Left renal pelvis (tissue), 4 donors: ENCODE data around the gene RXRB. TPM values are rescaled to one million over a fixed set of nuclear protein-coding genes. Genes with fewer than 3 reads are reported as not detected.
"Not testable (repeated sequence)": the region's sequence is repeated elsewhere in the genome, so short reads cannot be mapped to it uniquely, and the experiment has no call there.

Source experiments
- DNase-seq, 4 donors: peaks; one replicate each; pipeline ENCODE4 v3.0.0-alpha.2; 2013; ENCODE audit warnings: low read depth in 4 of 4, low spot score in 3 of 4
- polyA plus RNA-seq, 4 donors: library from polyadenylated mRNA; unstranded; fragments of 120-200 nt; gene quantifications; one replicate each; pipeline ENCODE4 v1.2.1, GENCODE V29; 2013; ENCODE audit not compliant: insufficient read length in 4 of 4

RXRB gene
- polyA plus RNA-seq, 4 donors: 47.0 to 66.5 (median 55.5) TPM

- no peak for DNase-seq
Observed at GRCh38 chr6:33164665-33165373, 35.6 kb downstream of the RXRB start.

- DNase-seq: no peak
Observed at GRCh38 chr6:33164176-33164575, 36.3 kb downstream of the RXRB start.

GRCh38 chr6:33163540-33163939, 36.9 kb downstream of the RXRB start:
- no peak for DNase-seq

DNA sequence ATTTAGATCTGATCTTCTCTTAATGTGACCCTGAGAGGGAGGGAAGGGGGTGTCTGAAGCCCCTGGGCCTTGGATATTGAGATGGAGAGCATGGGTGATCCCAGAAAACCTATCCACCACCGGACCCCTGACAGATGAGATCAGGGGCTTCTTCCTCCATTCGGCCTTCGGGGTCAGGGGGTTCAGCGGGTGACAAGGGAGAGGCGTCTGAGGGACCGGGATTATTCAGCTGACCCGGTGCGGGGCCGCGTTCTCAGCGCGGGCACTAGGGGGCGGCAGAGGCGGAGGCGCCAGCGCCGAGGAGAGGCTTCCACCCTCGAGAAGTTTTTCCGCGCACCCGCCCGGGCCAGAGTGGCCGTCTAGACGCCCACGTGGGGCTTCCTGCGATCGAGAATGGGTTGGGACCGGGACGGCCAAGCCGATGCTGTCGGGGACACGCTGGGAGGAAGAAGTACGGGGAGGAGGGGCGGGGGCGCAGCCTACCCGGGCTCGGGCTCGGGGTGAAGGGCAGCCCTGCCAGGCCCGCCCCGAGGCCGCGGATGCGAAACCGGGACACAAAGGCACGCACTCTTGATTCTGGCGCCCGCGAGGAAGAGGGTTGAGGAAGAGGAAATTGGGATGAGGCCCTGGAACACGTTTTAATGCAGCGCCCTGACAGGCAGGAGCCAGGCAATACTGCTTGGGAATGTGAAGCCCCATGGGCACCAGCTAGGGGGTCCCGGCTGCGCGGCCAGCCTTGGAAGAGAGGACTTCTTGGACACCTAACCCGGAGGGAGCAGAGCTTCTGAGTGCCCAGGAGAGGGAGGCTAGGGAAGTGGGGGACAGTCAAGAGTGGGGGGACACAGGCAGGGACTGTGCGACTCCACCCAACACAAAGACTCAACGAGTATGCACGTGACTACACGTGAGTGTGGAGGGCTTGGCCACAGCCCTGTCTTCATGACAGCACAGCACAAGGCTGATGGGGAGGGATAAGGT, 38.8 kb downstream of the RXRB start:
- peak in 2 of 4 donors; percentile 16 to 44 for DNase-seq

DNA sequence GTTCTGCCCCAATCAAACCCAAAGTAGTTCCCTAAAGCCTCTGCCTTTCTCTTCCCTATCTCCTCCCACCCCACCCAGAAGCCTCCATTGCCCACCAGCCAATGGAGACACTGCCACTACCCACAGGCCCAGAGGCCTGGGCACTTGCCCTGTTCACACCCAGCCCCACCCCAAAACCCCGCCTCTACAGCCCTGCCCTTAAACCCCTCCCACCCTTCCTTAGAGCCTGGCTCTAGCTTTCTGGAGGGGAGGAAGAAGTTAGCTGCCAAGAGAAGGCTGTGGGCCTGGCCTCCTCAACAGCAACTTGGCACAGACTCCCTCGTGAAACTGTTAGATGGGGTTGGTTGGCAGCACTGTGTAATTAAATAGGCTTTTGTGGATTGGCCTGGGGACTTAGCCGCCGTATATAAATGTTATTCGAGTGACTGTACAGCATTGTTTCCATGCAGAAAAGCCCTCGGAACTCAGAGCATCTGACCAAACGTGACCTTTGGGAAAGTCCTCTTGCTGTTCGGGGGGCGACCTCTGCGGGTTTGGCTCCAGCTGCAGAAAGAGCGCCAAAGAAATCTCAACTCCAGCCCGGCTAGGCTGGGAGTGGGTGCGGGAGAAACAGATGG, 39.6 kb downstream of the RXRB start:
- no peak for DNase-seq

- DNase-seq: no peak
Observed at GRCh38 chr6:33160096-33160495, 40.4 kb downstream of the RXRB start.

DNA sequence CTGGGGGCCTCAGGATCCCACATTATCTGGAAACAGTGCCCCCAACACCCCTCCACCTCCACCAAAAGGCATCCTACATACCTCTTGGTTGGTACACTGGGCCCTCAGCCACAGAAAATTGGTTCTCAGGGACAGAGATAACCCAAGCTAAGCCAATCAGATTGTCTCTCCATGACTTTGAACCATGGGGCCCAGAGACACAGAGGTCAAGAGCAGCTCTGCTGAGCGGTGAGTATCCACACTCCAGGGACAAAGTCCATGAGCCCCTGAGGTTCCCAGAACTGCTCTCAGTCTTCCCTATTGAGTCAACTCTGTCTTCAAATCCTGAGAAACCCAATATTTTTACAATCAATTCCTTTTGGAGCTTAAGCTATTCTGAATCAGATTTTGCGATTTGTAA, 43.5 kb downstream of the RXRB start:
- DNase-seq: no peak

GRCh38 chr6:33156561-33156960, 43.9 kb downstream of the RXRB start:
- no peak for DNase-seq

- no peak for DNase-seq
Observed at GRCh38 chr6:33154349-33154748, 46.1 kb downstream of the RXRB start.

- no peak for DNase-seq
Observed at GRCh38 chr6:33151050-33151449, 49.4 kb downstream of the RXRB start.

GRCh38 chr6:33150560-33150959, 49.9 kb downstream of the RXRB start:
- not testable (repeated sequence) for DNase-seq

DNA sequence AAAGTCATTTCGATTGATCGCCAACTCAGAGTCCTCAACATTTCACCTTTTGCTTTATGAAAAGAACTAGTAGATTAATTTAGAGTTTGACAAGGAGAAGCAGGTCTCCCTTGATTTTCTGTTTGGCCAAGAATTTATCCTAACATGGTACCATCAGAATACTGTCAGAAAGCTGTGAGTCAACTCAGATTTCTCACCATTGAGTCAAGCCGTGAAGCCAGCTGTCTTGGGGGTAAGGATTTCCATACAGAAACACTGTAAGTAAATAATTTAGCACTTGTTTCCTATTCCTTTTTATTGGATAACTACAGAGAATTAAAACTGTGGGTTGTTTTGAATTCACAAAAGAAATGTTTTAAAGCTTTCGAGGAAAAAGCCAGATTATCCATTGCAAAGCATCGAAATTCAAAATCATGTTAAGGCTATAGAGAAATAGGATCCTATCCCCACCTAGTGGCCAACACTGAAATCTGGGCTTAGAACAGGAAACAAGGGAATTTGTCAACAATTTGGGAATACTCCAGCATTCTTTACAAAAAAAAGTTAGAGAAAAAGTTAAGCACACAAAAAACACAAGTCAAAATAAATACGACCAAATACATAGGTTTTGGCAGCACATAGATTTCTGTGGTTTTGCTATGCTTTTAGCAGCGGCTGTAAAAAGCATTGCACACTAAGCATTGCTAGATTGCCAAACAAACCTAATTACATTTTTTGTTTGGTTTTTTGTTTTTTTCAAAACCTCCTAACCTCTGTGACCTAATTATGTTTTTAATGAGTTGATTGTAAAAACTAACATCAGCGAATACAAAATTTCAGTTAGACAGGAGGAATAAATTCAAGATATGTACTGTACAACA, 52.4 kb downstream of the RXRB start:
- peak in 2 of 4 donors; percentile 28 to 32 for DNase-seq

DNA sequence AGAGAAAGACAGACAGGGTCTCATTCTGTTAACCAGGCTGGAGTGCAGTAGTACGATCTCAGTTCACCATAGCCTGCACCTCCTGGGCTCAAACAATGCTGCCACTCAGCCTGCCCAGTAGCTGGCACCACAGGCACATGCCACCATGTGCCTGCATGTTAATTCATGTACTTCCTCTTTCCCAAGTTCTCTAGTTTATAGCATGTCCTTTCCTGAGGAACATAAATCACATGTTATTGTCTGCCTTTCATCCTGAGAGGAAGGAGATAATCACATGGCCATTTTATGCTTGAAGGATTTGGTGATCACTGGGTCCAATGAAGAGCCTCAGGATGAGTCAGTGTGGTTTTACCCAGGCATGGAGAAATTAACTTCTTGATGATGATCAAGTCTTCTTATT, 56.1 kb downstream of the RXRB start:
- no peak for DNase-seq

Other genes starting within 250 kb of the RXRB start
- gene HLA-DMA, start 247.6 kb downstream of the RXRB start, polyA plus RNA-seq: 10 to 100 TPM in 3 of 4 donors, 1 to 10 TPM in 1; 6.2 to 18.5 (median 15.6) TPM
- gene BRD2, start 232.1 kb downstream of the RXRB start, polyA plus RNA-seq: 100 to 1,000 TPM; 274 to 342 (median 333) TPM
- gene HLA-DOA, start 191.1 kb downstream of the RXRB start, polyA plus RNA-seq: 1 to 10 TPM; 4.5 to 5.7 (median 5.0) TPM
- gene HLA-DPA1, start 127.0 kb downstream of the RXRB start, polyA plus RNA-seq: 10 to 100 TPM; 17.1 to 20.5 (median 18.3) TPM
- gene HLA-DPB1, start 124.7 kb downstream of the RXRB start, polyA plus RNA-seq: 10 to 100 TPM; 16.7 to 20.4 (median 17.2) TPM
- gene COL11A2, start 8.2 kb downstream of the RXRB start, polyA plus RNA-seq: 1 to 10 TPM; 3.0 to 6.9 (median 4.1) TPM
- gene SLC39A7, start 202 bp upstream of the RXRB start, polyA plus RNA-seq: 100 to 1,000 TPM in 3 of 4 donors, 10 to 100 TPM in 1; 91.9 to 139 (median 116) TPM
- gene HSD17B8, start 4.0 kb upstream of the RXRB start, polyA plus RNA-seq: 10 to 100 TPM; 10.7 to 29.1 (median 22.2) TPM
- 10 to 100 TPM; 52.8 to 70.6 (median 56.2) TPM for gene RING1, start 7.8 kb upstream of the RXRB start, polyA plus RNA-seq
- 10 to 100 TPM; 53.1 to 96.0 (median 75.1) TPM for gene VPS52, start 71.2 kb upstream of the RXRB start, polyA plus RNA-seq
- 1,000 to 10,000 TPM; 2,948 to 3,391 (median 3,096) TPM for gene RPS18, start 71.4 kb upstream of the RXRB start, polyA plus RNA-seq
- gene B3GALT4, start 76.5 kb upstream of the RXRB start, polyA plus RNA-seq: 1 to 10 TPM; 2.5 to 5.0 (median 3.8) TPM
- 10 to 100 TPM; 54.9 to 82.1 (median 59.9) TPM for gene WDR46, start 88.6 kb upstream of the RXRB start, polyA plus RNA-seq
- 10 to 100 TPM; 41.9 to 78.2 (median 75.1) TPM for gene PFDN6, start 88.9 kb upstream of the RXRB start, polyA plus RNA-seq
- 100 to 1,000 TPM in 2 of 4 donors, 10 to 100 TPM in 2; 96.7 to 133 (median 103) TPM for gene RGL2, start 98.3 kb upstream of the RXRB start, polyA plus RNA-seq
- 10 to 100 TPM; 26.9 to 49.5 (median 38.4) TPM for gene TAPBP, start 113.4 kb upstream of the RXRB start, polyA plus RNA-seq
- 10 to 100 TPM; 20.1 to 25.5 (median 21.4) TPM for gene ZBTB22, start 117.1 kb upstream of the RXRB start, polyA plus RNA-seq
- 10 to 100 TPM; 45.3 to 58.9 (median 54.1) TPM for gene DAXX, start 122.3 kb upstream of the RXRB start, polyA plus RNA-seq
- 10 to 100 TPM; 35.0 to 47.3 (median 37.7) TPM for gene KIFC1, start 191.2 kb upstream of the RXRB start, polyA plus RNA-seq
- 10 to 100 TPM; 65.4 to 87.7 (median 73.4) TPM for gene PHF1, start 210.3 kb upstream of the RXRB start, polyA plus RNA-seq
- gene CUTA, start 217.4 kb upstream of the RXRB start, polyA plus RNA-seq: 100 to 1,000 TPM; 150 to 250 (median 226) TPM
- gene SYNGAP1, start 219.4 kb upstream of the RXRB start, polyA plus RNA-seq: 10 to 100 TPM; 20.9 to 42.3 (median 33.1) TPM